IMR-90 (cell line): ENCODE results near the gene EEF1G.
"Not testable (repeated sequence)": the region's sequence is repeated elsewhere in the genome, so short reads cannot be mapped to it uniquely, and the experiment has no call there.

Experiments used
- CEBPB ChIP-seq: IDR thresholded peaks from 2 replicates; pipeline ENCODE4 v1.6.1; 2012; ENCODE audit warnings: low read depth, low read length, improper control_type of control experiment
- CTCF ChIP-seq: conservative IDR thresholded peaks from 2 replicates; pipeline ENCODE4 v1.5.1; 2012; ENCODE audit warnings: mild to moderate bottlenecking, low read depth, low read length, improper control_type of control experiment
- MAFK ChIP-seq: IDR thresholded peaks from 2 replicates; pipeline ENCODE4 v1.6.1; 2012; ENCODE audit warnings: low read depth, low read length, improper control_type of control experiment
- MXI1 ChIP-seq: IDR thresholded peaks from 2 replicates; pipeline ENCODE4 v1.6.1; 2012; ENCODE audit warnings: low read depth, mild to moderate bottlenecking, low read length, moderate library complexity, borderline replicate concordance
- POLR2A ChIP-seq: IDR thresholded peaks from 2 replicates; pipeline ENCODE4 v1.6.1; 2012; ENCODE audit warnings: mild to moderate bottlenecking, low read depth, low read length
- RCOR1 ChIP-seq: IDR thresholded peaks from 2 replicates; pipeline ENCODE4 v1.6.1; 2012; ENCODE audit warnings: mild to moderate bottlenecking, low read length, improper control_type of control experiment; ENCODE audit not compliant: insufficient replicate concordance
- SMC3 ChIP-seq: fragments of 150-350 bp; IDR thresholded peaks from 2 replicates; pipeline ENCODE4 v1.6.1; 2016; ENCODE audit warnings: low read depth, mild to moderate bottlenecking, antibody characterized with exemption, low read length, moderate library complexity
- USF2 ChIP-seq: fragments of 150-350 bp; IDR thresholded peaks from 2 replicates; pipeline ENCODE4 v1.6.1; 2017; ENCODE audit warnings: mild to moderate bottlenecking, antibody characterized with exemption, low read length, low read depth

- not testable (repeated sequence) for TF ChIP-seq RCOR1, CTCF, MXI1, POLR2A, MAFK, CEBPB, USF2, SMC3
These were observed 14.1 kb downstream of the EEF1G start for GRCh38 chr11:62559626-62560025.
